Psoas muscle (tissue), 8 donors: ENCODE results near the gene FILIP1. TPM values are rescaled to one million over a fixed set of nuclear protein-coding genes. Genes with fewer than 3 reads are reported as not detected.
A peak's percentile ranks its signal among the peaks of the same experiment; 100 is the strongest.

Source experiments
- ATAC-seq, 4 donors: fragments of 200-7000 bp; cut with Tn5 transposase; one replicate each; pipeline ENCODE4 v1.9.1; 2020; ENCODE audit warnings: moderate library complexity in 3 of 4, mild to moderate bottlenecking in 2 of 4
- DNase-seq, 2 donors: peaks; one replicate each; pipeline ENCODE4 v3.0.0-alpha.2; 2020
- H3K27ac ChIP-seq: fragments of 200-600 bp; one replicate; pipeline ENCODE4 v1.8.0; 2022
- H3K27me3 ChIP-seq, 3 donors: fragments of 200-600 bp in 1 of 3; one replicate each; pipeline versions ENCODE4 v1.6.1 to v1.8.0; 2013 to 2022; ENCODE audit warnings: low read length in 2 of 3, mild to moderate bottlenecking in 2 of 3, moderate library complexity in 1 of 3; ENCODE audit not compliant: insufficient read depth in 3 of 3
- H3K36me3 ChIP-seq, 2 donors: fragments of 200-600 bp in 1 of 2; one replicate each; pipeline versions ENCODE4 v1.6.1 to v1.8.0; 2013 to 2022; ENCODE audit warnings: low read depth in 1 of 2, mild to moderate bottlenecking in 1 of 2, moderate library complexity in 1 of 2; ENCODE audit not compliant: insufficient read depth in 1 of 2
- H3K4me1 ChIP-seq: fragments of 200-600 bp; one replicate; pipeline ENCODE4 v1.8.0; 2022
- H3K4me3 ChIP-seq: fragments of 200-600 bp; one replicate; pipeline ENCODE4 v1.8.0; 2022; ENCODE audit warnings: mild to moderate bottlenecking
- H3K9me3 ChIP-seq: fragments of 200-600 bp; one replicate; pipeline ENCODE4 v1.8.0; 2022
- CTCF ChIP-seq: fragments of 200-600 bp; IDR thresholded peaks from one replicate; pipeline ENCODE4 v1.8.0; 2022; ENCODE audit warnings: antibody characterized with exemption
- WGBS, 3 donors: extraction: QIAGEN DNeasy Blood & Tissue Kit; methylation state at CpG; one replicate each; pipeline versions ENCODE4 v1.1.6 to v1.1.7; 2013; 5-methylcytosine and 5-hydroxymethylcytosine counted together
- intact Hi-C, 2 donors: fragments of 100-400 bp; cut with DNase I; formaldehyde crosslinking; loops; one replicate each; pipeline versions ENCODE4 v1.11.0 to v1.14.2; 2022
- polyA plus RNA-seq, 3 donors: library from polyadenylated mRNA; stranded (reverse); fragments of 200-250 nt; gene quantifications; one replicate each; pipeline ENCODE4 v1.2.3, GENCODE V29; 2013
- total RNA-seq, 4 donors: library from RNA; stranded (reverse); fragmentation: NEBNext Ultra II Directional in 2 of 4; extraction: Animal tissue kit (Norgen Biotek cat#: 25700) in 2 of 4; gene quantifications; one replicate each; pipeline versions ENCODE4 v1.2.1 to v1.2.4, GENCODE V29; 2021 to 2023
- donor health status: healthy with polysubstance abuse.
- donor health status: DM: no; HTN: no; CAD: no; lungs with moderate emphysema.
- donor health status: Bipolar disorder and iron deficiency.
- donor health status: healthy.
- donor health status: DM: yes; HTN: yes; CAD: no.
- donor health status: DM: no; HTN: no; CAD: no.
- donor health status: DM: no; HTN: no; CAD: no.
- donor health status: DM: yes; HTN: yes; CAD: no.

Gene FILIP1
- total and polyA plus RNA-seq, 7 donors = 2.8 to 129 (median 71.5) TPM

DNA sequence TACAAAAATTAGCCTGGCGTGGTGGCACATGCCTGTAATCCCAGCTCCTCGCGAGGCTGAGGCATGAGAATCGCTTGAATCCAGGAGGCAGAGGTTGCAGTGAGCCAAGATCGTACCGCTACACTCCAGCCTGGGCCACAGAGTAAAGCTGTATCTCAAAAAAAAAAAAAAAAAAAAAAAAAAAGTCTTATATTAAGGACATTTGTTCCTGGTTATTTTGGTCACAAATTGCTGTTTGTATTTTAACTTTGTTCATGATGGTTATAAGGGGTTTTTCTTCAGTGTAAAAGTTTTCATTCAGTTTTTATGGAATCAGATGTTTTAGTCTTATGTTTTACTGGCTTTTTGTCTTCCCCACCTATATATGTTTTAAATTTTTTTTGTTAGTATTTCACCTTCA is 13.9 kb downstream of the FILIP1 start:
- Histone ChIP-seq H3K36me3 (no peaks in the 10 kb centered on the region), H3K9me3 (no peaks in the 10 kb centered on the region), H3K27me3 (no peaks in the 10 kb centered on the region), H3K4me1 (peaks cover 79% of the 10 kb centered on the region), H3K27ac (peak overlapping the region; percentile 74), H3K4me3 (no peak overlapping the region)
- DNase-seq (peak in 1 of 2 donors; percentile 46), ATAC-seq (no peak)
- intact Hi-C loops = loop anchor here in 1 of 2 donors (5.0 kb wide), 2 partner anchors 32 to 42 kb away; no protein-coding TSS in a partner anchor
- 57 to 72% (median 62%) methylated on average over 6 of the region's 6 CpGs for WGBS, 3 donors
- no peak for TF ChIP-seq CTCF

DNA sequence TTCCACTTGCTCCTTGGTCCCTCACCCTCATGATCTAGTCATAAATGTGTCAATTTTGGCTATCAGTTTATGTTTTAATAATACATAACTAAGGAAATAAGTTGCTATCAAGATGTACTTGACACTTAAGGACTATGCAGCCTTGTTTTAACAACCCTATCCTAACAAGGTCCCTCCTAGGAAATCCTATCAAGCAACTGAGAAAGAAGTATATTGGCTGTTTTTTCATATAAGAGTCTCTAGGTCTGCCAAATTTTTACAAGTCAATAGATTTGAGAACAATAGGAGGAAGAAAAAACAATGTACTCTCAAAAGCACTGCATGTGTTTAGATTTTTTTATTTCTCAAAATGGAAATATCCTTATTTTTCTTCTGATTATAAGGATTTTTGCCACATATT is 14.7 kb downstream of the FILIP1 start:
- no peaks in the 10 kb centered on the region for H3K27me3 ChIP-seq
- H3K4me3 ChIP-seq = no peak overlapping the region
- peak overlapping the region; percentile 44 for H3K27ac ChIP-seq
- no peaks in the 10 kb centered on the region for H3K36me3 ChIP-seq
- H3K4me1 ChIP-seq = peaks cover 78% of the 10 kb centered on the region
- no peak for TF ChIP-seq CTCF
- intact Hi-C loops = loop anchor here in 1 of 2 donors (5.0 kb wide), 1 partner anchor 42 kb away; no protein-coding TSS in a partner anchor
- no peak for DNase-seq
- H3K9me3 ChIP-seq = no peaks in the 10 kb centered on the region
- no peak for ATAC-seq

DNA sequence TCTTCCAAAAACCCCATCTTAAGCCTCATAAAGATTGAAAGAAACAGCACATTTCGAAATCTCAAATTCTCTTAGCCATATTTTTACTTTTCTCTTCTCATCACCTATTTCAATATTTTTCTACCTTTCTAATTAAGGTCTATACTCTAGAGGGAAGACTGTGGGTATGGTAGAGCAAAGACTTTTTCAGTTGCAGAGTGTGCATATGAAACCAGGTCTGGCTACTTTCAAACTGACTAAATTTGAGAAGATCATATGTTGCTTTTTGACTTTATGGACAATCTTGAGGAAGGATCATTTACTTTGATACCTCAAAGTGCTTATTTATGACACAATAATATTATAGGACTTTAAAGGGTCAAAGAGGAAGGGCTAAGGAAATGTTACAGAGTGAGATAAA is 20.7 kb downstream of the FILIP1 start:
- WGBS, 3 donors = 98% methylated on average over 1 of the region's 1 CpG
- peaks cover 51% of the 10 kb centered on the region for H3K4me1 ChIP-seq
- no peaks in the 10 kb centered on the region for H3K36me3 ChIP-seq
- DNase-seq = no peak
- TF ChIP-seq CTCF = no peak
- H3K4me3 ChIP-seq = no peak overlapping the region
- H3K27me3 ChIP-seq = no peaks in the 10 kb centered on the region
- no peak for ATAC-seq
- no peak overlapping the region for H3K27ac ChIP-seq
- intact Hi-C loops = no loop called here
- H3K9me3 ChIP-seq = no peaks in the 10 kb centered on the region

- no peaks in the 10 kb centered on the region for H3K9me3 ChIP-seq
- DNase-seq (no peak), ATAC-seq (peak in 2 of 4 donors; percentile 25 to 26)
- no peaks in the 10 kb centered on the region for H3K27me3 ChIP-seq
- no peak for TF ChIP-seq CTCF
- no peak overlapping the region for H3K4me3 ChIP-seq
- peak overlapping the region; percentile 30 for H3K27ac ChIP-seq
- H3K4me1 ChIP-seq = peaks cover 69% of the 10 kb centered on the region
- H3K36me3 ChIP-seq = no peaks in the 10 kb centered on the region
- intact Hi-C loops = no loop called here
- 51 to 64% (median 59%) methylated on average over 3 of the region's 3 CpGs for WGBS, 3 donors
Observed at GRCh38 chr6:75467966-75468365, 25.6 kb downstream of the FILIP1 start.

DNA sequence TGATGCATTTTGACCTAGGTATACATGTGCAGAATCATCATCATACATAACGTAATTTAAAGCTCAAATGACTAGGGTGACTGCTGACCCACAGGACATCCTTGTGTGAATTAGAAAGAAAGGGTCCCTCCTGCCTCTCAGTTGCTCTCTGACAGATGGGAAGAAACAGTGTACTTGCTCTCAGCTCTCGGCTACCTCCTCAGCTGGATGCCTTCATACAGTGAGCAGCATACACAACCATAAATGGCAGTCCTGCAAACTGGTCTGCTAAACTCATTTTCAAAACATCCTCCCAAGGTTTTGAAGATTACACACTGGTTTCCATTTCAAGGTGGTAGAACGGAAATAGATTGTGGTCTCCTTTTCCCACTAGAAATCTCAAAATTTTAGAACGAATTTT is 26.3 kb downstream of the FILIP1 start:
- H3K9me3 ChIP-seq = no peaks in the 10 kb centered on the region
- no peak for TF ChIP-seq CTCF
- peaks cover 73% of the 10 kb centered on the region for H3K4me1 ChIP-seq
- no peak overlapping the region for H3K4me3 ChIP-seq
- DNase-seq (no peak), ATAC-seq (peak in 2 of 4 donors; percentile 40 to 44)
- H3K27ac ChIP-seq = peak overlapping the region; percentile 30
- intact Hi-C loops = no loop called here
- H3K27me3 ChIP-seq = no peaks in the 10 kb centered on the region
- 56 to 71% (median 58%) methylated on average over 4 of the region's 4 CpGs for WGBS, 3 donors
- H3K36me3 ChIP-seq = no peaks in the 10 kb centered on the region
